ENCODE results near the gene PDGFRA.

PDGFRA gene

GRCh38 chr4:54229631-54230483 is 764 bp downstream of the PDGFRA start:
- in situ Hi-C loops (cut with MboI; ENCODE audit: low pct_unique_long_range_greater_than_20kb, low sequenced_read_pairs, unreplicated experiment) = loop anchor here (10.0 to 25.0 kb wide), 2 partner anchors 305 to 518 kb away; no protein-coding TSS in a partner anchor
- no peak for TF ChIP-seq CTCF (IDR thresholded peaks at IDR 0.05; ENCODE audit: extremely low read depth, insufficient read depth, missing control alignments)
- peak; percentile 29 for DNase-seq (ENCODE audit: low spot score)

GRCh38 chr4:54230484-54231418 is 1.7 kb downstream of the PDGFRA start:
- DNase-seq (ENCODE audit: low spot score) = peak; percentile 31
- no peak for TF ChIP-seq CTCF (IDR thresholded peaks at IDR 0.05; ENCODE audit: extremely low read depth, insufficient read depth, missing control alignments)
- in situ Hi-C loops (cut with MboI; ENCODE audit: low pct_unique_long_range_greater_than_20kb, low sequenced_read_pairs, unreplicated experiment) = loop anchor here (25.0 kb wide), 1 partner anchor 518 kb away; no protein-coding TSS in a partner anchor

- DNase-seq (ENCODE audit: low spot score) = peak; percentile 35
- no peak for TF ChIP-seq CTCF (IDR thresholded peaks at IDR 0.05; ENCODE audit: extremely low read depth, insufficient read depth, missing control alignments)
- in situ Hi-C loops (cut with MboI; ENCODE audit: low pct_unique_long_range_greater_than_20kb, low sequenced_read_pairs, unreplicated experiment) = loop anchor here (25.0 kb wide), 1 partner anchor 519 kb away; no protein-coding TSS in a partner anchor
Measured at GRCh38 chr4:54231419-54231767, 2.3 kb downstream of the PDGFRA start.

- in situ Hi-C loops (cut with MboI; ENCODE audit: low pct_unique_long_range_greater_than_20kb, low sequenced_read_pairs, unreplicated experiment) = loop anchor here (25.0 kb wide), 1 partner anchor 520 kb away; no protein-coding TSS in a partner anchor
- DNase-seq (ENCODE audit: low spot score) = peak; percentile 32
- no peak for TF ChIP-seq CTCF (IDR thresholded peaks at IDR 0.05; ENCODE audit: extremely low read depth, insufficient read depth, missing control alignments)
Measured at GRCh38 chr4:54231768-54232688, 2.9 kb downstream of the PDGFRA start.

- peak; percentile 90 for TF ChIP-seq CTCF (IDR thresholded peaks at IDR 0.05; ENCODE audit: extremely low read depth, insufficient read depth, missing control alignments)
- in situ Hi-C loops (cut with MboI; ENCODE audit: low pct_unique_long_range_greater_than_20kb, low sequenced_read_pairs, unreplicated experiment) = loop anchor here (25.0 kb wide), 1 partner anchor 521 kb away; no protein-coding TSS in a partner anchor
- DNase-seq (ENCODE audit: low spot score) = peak; percentile 91
Measured at GRCh38 chr4:54233277-54233696, 4.2 kb downstream of the PDGFRA start.

Data from GM13977 (cell line).